Erythroblast (primary cell): ENCODE results near the gene SPATA1.

Source experiments
- GATA1 ChIP-seq: IDR thresholded peaks from 2 replicates; pipeline ENCODE4 v1.6.1; 2011; ENCODE audit warnings: low read depth, mild to moderate bottlenecking, control low read depth, low read length, moderate library complexity
- POLR2A ChIP-seq: IDR thresholded peaks from 2 replicates; pipeline ENCODE4 v1.6.1; 2011; ENCODE audit warnings: mild to moderate bottlenecking, low read length

DNA sequence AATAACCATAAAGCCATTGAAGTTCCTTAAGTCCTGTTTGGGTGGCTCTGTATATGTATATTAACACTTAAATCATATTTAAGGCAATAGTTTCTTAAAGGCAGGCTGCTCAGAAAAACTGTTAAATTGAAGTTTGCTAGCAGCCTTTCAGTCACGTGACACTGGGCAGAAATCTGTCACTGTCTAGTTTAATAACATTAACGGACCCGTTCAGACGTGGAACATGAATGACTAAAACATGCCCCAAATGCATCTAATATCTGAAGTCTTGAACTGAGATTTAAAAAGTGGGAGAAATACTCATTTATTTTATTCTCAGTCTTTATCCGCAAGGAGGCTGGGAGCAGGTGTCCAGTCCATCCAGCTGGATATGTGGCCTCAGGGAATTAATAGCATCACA, 3.3 kb upstream of the SPATA1 start:
- TF ChIP-seq POLR2A (no peak), GATA1 (no peak)
